Right ventricle myocardium inferior (tissue), 1 donor: ENCODE data around the gene GBX2. TPM values are rescaled to one million over a fixed set of nuclear protein-coding genes. Genes with fewer than 3 reads are reported as not detected.
A peak's percentile ranks its signal among the peaks of the same experiment; 100 is the strongest.

Experiments used
- ATAC-seq: fragments of 200-7000 bp; cut with Tn5 transposase; one replicate; pipeline ENCODE4 v1.9.1; 2020; ENCODE audit warnings: mild to moderate bottlenecking, moderate library complexity
- DNase-seq: peaks from one replicate; pipeline ENCODE4 v3.0.0; 2021; ENCODE audit errors: missing footprints
- intact Hi-C: fragments of 100-400 bp; cut with DNase I; formaldehyde crosslinking; loops from one replicate; pipeline ENCODE4 v1.11.0; 2022
- long read RNA-seq: library from polyadenylated mRNA; unstranded; transcript quantifications from one replicate; pipeline ENCODE4 v2.0.0, GENCODE V29; 2021
- total RNA-seq: library from RNA; stranded (reverse); fragmentation: NEBNext Ultra II Directional; extraction: Animal tissue kit (Norgen Biotek cat#: 25700); gene quantifications from one replicate; pipeline ENCODE4 v1.2.1, GENCODE V29; 2021
- donor health status: DM: no; HTN: yes; CAD: no; lungs with severe emphysema.

GBX2 gene
- not detected for total RNA-seq
- long read RNA-seq: 0 reads

DNA sequence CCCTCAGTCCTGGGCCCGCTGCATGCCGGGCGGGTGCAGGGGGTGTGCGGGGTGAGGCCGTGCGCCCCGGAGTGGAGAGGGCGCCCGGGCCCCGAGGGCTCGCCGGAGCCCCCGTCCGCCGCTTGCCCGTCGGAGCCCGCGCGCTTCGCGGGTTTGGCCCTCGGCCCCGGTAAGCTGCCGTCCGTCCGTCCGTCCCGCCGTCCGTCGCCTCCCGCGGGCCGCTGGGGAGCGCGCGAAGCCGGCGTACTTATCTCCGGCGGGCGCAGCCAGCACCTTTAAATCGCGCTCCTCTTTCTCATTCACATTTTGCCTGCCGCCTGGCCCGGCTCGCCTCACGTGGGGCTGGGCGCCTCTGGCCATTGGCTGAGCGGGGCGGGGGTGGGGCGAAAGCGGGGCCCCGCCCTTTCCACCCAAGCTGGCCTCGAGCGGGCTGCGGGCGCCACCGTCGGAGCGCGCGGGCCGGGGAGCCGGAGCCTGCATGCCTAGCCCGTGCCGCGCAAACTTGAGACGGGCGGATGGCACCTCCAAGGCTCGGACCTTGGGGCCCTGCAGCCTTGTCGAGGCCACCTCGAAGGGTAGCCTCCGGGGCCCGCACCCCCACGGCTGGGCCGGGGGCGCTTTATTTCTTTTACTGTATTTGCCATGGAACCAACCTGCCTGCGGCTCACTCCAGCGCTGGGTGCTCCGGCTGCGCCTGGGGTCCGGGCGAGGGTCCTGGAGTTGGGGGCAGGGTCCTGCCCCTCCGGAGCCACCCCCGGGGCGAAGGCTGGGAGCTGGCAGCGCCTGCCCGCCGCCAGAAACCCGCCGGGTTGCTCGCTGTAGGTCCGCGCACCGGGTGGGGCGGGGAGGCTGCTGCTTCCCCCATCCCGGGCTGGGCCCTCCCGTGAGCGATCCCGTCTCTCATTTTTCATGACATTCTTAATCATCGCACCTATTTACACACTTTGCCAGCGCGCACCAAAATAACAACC lies at the start of gene GBX2:
Gene GBX2 (minus strand): TSS at position 277 of the 971 bp plus-strand sequence. CDS start 415 bp downstream, outside the sequence.
- ATAC-seq (peak; percentile 38), DNase-seq (peak; percentile 72)
- intact Hi-C loops: no loop called here

DNA sequence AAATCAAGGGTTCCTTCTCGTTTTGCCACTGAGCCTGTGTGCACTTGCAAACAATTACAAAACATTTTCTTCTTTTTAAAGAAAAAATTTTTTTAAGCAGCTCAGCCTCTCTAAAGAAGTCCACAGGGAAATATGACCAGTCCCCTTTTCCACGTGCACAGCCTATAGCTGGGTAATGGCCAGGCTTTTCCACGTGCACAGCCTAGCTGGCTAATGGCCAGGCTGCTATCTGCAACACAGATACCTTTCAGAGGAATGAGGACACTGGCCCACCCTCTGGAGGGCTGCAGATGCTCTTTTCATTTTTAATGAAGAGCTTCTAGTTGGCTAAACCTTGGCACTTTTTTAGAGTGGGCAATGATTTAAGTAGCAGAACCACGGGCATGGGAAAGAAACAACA lies 49.7 kb upstream of the GBX2 start:
- no peak for ATAC-seq
- intact Hi-C loops: no loop called here
- DNase-seq: no peak

DNA sequence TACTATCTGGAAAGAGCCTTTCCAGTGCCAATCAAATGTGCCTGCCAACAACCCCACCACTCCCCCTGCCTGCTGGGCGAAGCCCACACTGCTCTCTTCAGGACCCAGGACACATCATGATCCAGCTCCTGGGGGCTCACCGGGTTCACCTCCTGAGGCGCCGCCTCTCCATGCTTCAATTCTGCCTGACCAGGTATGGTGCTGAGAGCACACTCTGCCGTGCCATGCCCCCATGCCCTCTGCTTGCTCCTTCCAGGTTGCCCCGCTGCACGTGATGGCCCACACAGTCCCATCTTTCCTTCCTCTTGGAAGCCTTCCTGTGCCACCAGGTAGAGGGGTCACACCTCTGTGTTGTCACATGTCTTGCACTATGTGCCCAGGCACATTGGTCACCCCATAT lies 48.5 kb upstream of the GBX2 start:
- intact Hi-C loops: no loop called here
- ATAC-seq: no peak
- no peak for DNase-seq

DNA sequence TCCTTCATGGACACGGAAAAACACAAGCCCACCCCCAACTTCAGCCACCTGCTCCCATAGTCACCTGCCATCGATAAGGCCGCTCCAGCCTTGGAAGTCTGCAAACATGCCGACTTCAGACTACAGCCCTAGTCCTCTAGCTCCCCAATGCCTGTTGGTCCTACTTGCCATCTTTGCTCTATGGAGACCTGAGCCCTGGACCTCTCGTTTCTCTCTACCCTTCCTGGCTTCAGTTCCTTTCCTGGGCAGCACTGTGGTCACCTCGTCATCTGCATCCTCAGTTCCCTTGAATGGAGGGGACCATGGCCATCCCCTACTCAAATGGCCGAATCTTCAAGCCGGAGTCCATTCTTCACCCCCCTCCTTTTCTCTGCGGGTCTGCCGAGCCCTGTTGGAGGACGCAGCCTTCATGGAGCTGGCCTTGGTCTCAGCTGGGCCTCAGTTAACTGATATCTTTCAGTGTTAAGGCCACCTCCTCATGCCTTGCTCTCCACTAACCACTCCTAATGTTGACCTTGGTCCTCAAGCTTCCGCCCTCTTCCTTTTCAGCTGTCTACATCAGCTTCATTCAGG lies 47.7 kb upstream of the GBX2 start:
- intact Hi-C loops: no loop called here
- no peak for ATAC-seq
- no peak for DNase-seq

DNA sequence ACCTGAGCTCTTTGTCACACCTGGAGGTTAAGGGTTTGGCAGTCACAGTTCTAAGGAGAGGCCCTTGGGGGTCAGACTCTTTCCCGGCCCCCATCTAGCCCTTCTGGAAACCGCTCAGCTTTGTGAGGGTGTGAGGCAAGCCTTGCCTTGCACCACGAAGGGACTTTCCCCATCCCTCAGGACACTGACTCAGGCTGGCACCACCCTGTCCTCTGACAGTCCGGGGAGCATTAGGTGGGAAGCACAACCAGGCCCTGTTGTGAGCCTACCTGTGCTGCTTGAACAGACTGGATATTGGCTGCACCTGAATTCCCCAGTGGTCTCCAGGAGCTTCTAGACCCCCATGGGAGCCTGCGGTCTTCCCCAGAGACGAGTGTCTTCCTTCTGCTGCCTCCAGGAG lies 47.0 kb upstream of the GBX2 start:
- intact Hi-C loops: no loop called here
- DNase-seq (no peak), ATAC-seq (no peak)

DNA sequence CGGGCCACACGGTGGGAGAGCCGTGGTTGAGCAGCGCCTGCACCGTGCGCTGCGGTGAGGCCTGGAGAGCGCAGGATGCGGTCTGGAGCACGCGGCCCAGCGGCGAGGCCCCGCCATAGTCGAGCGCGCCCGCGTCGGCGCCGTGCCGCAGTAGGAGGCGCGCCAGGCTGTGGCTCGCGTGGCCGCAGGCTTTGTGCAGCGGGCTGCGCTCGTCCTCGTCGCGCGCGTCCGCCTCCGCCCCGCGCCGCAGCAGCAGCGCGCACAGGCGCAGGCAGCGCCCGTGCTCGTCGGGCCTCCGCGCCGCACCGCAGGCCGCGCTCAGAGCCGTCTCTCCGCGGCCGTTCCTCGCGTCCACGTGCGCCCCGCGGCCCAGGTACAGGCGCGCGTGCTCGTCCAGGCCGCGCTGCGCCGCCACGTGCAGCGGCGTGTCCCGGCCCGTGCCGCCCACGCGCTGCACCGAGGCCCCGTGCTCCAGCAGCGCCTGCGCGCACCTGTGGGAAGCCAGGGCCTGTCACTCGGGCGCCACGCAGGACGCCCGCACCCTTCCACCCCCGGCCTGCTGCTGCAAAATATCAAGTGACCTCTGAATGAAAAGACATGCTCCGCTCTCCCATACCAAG lies 46.3 kb upstream of the GBX2 start:
- intact Hi-C loops: no loop called here
- ATAC-seq (no peak), DNase-seq (no peak)

DNA sequence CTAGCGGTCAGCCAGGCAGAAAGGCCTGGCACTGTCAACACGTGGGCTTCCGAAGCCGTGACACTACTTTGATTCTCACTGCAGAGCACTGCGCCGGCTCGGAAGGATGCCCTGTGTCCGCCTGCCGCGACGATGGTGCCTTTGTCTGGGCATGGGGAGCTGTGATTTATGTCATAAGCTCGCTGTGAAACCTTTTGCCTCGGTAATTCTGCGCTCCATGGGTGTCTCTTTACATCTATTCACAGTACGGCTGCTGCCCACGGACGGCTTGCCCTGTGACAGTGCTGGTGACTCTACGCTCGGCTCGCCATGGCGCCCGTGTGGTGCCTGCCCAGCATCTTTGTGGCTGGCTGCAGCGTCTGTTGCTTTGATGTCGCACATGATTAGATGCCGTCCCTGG lies 43.1 kb upstream of the GBX2 start:
- ATAC-seq (no peak), DNase-seq (no peak)
- intact Hi-C loops: no loop called here

DNA sequence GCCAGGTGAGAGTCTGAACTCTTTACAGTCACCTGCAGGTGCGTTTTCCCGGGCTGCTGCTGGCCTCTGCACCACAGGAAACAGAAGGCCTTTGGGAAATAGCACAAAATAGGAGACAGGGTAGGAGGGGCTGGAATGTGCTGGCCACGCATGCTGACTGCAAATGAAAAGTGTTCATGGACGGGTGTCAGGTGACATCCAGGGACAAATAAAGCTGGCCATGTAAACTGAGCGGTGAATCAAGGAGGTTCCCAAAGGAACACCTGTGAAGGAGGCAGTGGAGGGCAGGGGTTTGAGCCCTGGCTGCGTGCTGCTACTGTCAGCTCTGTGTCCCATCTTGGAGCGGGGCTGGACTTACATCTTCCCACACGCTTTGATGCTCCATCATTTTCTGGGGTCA lies 42.4 kb upstream of the GBX2 start:
- DNase-seq (no peak), ATAC-seq (no peak)
- intact Hi-C loops: no loop called here

DNA sequence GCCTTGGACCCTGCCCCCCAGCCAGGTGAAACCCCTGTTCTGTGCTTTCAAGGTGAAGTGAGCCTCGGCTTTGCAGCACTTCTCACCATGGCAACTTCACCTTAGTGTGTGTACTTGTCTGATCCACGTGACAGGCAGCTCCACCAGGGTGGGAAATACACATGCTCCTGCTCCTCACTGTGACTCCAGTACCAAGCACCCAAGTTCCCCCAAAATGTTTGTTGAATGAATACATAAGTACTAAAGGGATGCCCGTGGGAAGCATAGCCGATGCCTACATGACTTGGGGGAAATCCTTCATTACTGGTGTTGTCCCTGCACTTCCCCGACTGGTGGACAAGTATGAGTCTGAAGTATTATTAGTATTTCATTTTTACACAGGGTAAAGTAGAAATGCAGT lies 41.8 kb upstream of the GBX2 start:
- DNase-seq (no peak), ATAC-seq (no peak)
- intact Hi-C loops: no loop called here

DNA sequence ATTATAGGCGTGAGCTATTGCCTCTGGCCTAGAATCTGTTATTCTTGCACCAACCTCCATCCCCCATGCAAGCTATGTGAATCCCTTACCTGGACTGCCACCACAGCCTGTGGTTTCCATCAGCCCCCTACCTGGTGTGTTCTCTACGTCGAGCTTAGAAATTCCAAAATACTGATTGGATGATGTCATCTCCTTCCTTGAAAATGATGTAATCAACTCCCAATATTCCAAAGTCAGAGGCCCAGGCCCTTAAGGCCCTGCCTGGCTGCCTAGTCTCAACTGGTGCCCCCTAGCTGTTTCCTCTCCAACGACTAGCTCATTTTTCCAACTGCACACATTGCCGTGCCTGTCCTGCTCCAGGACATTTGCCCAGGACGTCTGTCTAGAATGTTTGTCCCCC lies 41.3 kb upstream of the GBX2 start:
- ATAC-seq: no peak
- intact Hi-C loops: no loop called here
- DNase-seq: no peak

DNA sequence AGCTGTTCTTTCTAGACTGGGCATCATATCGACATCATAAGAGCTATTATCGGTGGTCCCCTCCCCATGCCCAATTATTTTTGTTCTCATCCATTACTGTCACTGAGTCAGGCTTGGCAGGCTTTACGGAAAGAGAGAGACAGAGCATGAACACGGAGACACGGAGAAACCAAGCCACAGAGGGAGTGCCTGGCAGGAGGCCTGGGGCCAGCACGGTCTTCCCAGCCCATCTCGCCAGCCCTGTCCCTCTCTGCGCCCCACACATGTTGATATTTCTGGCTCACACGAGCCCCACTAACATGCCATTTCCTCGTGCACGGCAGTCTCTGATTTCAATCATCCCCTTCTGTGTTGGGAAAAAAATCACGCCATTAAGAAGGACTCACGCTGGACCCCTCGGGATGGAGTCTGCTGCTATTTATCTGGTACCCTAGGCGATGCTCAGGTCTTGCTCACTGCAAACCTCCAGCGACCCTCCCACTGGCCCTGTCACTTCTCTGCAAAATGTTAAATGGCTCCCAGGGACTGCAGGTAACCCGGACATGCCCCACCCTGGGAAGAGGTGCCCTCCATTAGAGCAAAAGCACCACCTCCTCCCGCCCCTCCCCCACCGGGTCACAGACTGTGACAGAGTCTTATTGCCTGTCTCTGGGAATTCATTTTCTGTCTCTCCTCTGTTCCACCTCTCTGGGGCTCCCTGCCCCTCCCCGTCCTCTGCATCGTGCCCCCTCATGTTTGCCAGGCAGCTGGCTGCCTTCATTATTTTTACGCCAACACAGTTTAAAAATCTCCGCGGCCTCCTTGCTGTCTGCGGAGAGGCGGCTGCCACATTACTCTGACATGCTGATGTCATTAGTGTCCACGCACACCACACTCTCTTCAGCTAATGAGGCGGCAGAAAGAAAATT lies 40.1 kb upstream of the GBX2 start:
- DNase-seq (no peak), ATAC-seq (no peak)
- intact Hi-C loops: no loop called here

DNA sequence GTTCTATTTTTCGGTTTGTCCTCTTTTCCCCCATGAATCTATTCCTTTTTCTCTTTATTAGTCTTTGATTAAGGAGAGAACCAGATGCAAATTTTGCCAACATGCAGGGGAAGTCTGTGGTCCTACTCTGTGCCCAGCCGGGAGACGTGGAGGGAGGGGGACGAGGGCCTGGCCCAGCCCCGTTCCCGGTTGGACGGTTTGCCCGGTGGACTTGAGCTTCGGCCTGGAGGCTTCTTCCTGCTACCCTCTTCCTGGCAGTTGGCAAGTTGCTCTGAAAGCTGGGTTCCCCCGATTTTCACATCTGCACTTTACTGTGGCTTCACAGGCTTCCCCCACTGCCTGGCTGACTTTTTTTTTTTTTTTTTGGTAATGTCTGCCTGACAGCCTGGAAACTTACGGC lies 39.3 kb upstream of the GBX2 start:
- intact Hi-C loops: no loop called here
- no peak for ATAC-seq
- no peak for DNase-seq

DNA sequence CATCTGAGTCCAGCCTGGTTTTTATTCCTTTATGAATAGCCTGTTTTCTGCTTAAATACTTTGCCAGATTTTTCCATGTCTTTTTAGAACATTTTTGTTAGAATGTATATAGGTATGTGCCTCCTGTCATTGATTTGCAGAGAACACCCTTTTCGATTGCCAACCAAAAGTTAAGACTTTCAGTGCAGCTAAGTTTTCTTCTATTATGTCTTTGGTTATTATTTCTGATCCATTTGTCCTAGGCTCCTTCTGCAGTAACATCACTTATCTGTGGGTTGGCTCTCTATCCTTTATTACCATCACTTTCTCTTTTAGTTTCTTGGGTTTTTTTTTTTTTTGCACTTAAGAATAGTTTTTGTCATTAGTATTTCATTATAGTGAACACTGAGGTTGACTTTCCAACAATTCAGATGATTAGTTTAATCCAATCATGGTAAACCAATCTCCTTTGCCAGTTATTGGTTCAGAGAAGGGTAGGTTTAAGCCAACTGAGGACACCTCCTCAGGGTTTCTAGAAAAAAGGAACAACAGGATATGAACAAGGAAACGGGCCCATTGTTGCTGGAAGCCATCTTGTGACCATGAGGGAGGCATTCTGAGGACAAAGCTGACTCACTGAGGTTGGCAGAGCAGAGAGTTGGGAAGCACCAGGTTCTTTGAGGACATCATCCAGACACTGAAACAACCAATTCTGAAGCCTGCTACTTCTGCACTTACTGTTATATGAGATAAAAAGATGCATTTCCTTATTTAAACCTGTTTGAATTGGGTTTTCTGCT lies 37.9 kb upstream of the GBX2 start:
- intact Hi-C loops: no loop called here
- no peak for DNase-seq
- ATAC-seq: no peak

DNA sequence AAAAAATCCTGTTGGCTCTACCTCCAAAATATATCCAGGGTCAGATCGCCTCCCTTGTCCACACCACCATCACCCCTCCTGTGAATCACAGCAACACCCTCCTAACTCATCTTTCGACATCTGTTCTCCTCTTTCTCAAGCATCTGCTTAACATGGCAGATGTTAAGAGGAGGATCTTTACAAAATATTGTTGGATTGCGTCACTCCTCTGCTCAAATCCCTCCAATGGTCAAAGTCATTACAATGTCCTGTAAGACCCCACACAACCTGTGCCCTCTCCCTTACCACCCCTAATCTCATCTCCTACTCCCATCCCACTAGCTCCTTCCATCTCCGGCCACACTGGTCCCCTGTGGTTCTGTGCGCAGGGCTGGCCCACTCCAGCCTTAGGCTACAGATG lies 36.8 kb upstream of the GBX2 start:
- DNase-seq: no peak
- intact Hi-C loops: no loop called here

DNA sequence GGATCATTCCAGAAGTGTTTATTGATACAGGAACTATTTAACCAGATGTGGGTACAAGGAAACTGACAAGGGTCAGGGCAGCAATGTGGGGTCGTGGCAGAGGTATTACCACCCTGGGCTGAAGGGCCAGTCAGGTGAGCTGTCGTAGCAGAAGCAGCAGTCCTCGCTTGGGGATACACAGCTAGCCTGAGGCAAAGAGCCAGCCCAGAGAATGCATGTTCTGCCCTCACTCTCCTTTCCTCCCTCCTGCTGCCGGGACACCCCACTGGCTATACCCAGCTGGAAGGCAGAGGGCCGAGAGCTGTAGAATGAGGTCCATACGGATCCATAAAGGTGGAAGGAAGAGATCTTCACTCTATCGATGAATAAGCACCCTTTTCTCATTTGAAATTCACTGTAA lies 32.2 kb upstream of the GBX2 start:
- intact Hi-C loops: no loop called here
- DNase-seq: no peak
- ATAC-seq: no peak

More for the DNA sequence above, 36.8 kb upstream of the GBX2 start:
- ATAC-seq: no peak

DNA sequence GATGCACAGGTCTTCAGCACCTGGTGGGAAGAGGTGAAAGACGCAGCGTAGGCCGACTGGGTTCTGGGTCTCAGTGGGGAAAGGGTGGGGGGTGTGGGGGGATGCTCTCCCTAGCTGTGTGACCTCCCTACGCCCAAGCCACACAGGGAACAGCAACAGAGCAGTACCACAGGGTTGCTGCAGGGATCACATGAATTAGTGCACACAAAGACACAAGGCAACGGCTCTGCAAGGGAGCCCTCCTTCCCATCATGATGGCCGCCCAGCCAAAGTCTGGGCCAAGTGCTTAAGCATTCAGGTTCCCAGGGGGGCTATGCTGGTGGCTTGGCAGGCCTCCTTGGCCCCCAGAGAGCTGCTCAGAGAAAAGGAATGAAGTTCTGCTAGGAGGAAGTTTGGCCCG lies 28.2 kb upstream of the GBX2 start:
- DNase-seq (no peak), ATAC-seq (no peak)
- intact Hi-C loops: no loop called here

DNA sequence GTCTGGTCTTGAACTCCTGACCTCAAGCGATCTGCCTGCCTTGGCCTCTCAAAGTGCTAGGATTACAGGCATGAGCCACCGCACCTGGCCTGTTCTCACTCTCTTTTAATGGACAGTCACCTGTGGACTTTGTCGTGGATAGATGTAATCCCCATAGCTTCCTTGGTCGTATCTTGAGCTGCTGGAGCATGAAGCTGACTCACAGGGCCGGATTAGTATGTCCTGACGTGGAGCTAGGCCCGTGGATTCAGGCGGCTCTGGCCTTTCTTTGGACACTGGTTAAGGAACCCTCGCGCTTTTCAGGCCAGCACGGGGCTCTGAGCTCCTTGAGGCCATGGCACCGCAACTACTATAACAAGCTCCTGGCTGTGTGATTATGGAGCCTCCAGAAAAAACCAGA lies 27.5 kb upstream of the GBX2 start:
- ATAC-seq: no peak
- intact Hi-C loops: no loop called here
- DNase-seq: no peak

DNA sequence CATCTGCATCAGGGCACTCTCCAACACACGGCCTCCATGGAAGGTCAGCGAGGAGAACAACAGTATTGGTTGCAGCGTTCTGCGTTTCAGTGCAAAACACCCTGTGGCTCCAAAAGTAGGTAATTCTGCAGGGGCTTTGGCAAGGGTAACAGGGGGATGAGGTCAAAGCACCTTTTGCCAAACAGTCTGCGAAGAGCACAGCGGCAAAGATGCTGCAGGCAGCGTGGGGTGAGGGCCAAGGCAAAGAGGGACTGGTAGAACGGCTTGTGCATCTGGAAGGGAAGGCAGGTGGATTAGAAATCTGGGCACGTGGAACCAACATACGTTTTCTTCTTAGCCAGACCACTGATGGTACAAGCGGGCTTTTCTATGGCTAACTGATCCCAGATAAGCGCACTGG lies 26.6 kb upstream of the GBX2 start:
- ATAC-seq (no peak), DNase-seq (no peak)
- intact Hi-C loops: no loop called here
